ENCODE results near the gene CLN6.

DNA sequence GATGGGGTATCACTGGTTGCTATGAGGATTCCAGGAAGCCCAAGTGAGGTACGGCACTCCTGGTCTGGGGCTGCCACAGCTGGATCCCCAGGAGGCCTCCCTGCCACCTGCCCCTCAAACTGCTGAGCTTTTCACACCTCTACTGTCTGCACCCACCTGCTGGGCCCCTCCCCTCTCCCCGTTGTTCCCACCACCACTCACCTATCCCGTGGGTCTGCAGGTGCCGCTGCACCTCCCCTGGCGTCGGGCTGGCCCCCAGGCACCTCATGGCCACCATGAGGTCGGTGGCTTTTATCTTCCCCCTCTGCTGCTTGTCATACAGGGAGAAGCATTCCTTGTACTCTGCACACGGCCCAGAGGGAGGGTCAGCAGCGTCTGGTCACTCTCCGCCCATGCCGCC, 30.2 kb downstream of the CLN6 start:
- TF ChIP-seq CTCF (IDR thresholded peaks at IDR 0.05) (no peak), POLR2A (IDR thresholded peaks at IDR 0.05) (no peak)

Measured in esophagus squamous epithelium (tissue), 4 donors.